IMR-90 (cell line): ENCODE results near the gene RUNDC3A.

Source experiments
- BHLHE40 ChIP-seq: fragments of 150-350 bp; IDR thresholded peaks from 2 replicates; pipeline ENCODE4 v1.6.1; 2016; ENCODE audit warnings: mild to moderate bottlenecking, low read depth, low read length
- FOS ChIP-seq: fragments of 150-350 bp; IDR thresholded peaks from 2 replicates; pipeline ENCODE4 v1.6.1; 2016; ENCODE audit warnings: low read depth, low read length
- MXI1 ChIP-seq: IDR thresholded peaks from 2 replicates; pipeline ENCODE4 v1.6.1; 2012; ENCODE audit warnings: low read depth, mild to moderate bottlenecking, low read length, moderate library complexity, borderline replicate concordance
- POLR2A ChIP-seq: IDR thresholded peaks from 2 replicates; pipeline ENCODE4 v1.6.1; 2012; ENCODE audit warnings: mild to moderate bottlenecking, low read depth, low read length
- RAD21 ChIP-seq: IDR thresholded peaks from 2 replicates; pipeline ENCODE4 v1.6.1; 2012; ENCODE audit warnings: low read length, improper control_type of control experiment
- RFX5 ChIP-seq: IDR thresholded peaks from 2 replicates; pipeline ENCODE4 v1.8.0; 2012; ENCODE audit warnings: low read depth, mild to moderate bottlenecking, low read length, moderate library complexity
- SMC3 ChIP-seq: fragments of 150-350 bp; IDR thresholded peaks from 2 replicates; pipeline ENCODE4 v1.6.1; 2016; ENCODE audit warnings: low read depth, mild to moderate bottlenecking, antibody characterized with exemption, low read length, moderate library complexity
- TF ChIP-seq, protein P1 (sequence below): fragments of 150-350 bp; IDR thresholded peaks from 2 replicates; pipeline ENCODE4 v1.6.1; 2016; ENCODE audit warnings: low read depth, mild to moderate bottlenecking, low read length, moderate library complexity, borderline replicate concordance
- TF ChIP-seq, protein P2 (sequence below): conservative IDR thresholded peaks from 2 replicates; pipeline ENCODE4 v1.5.1; 2012; ENCODE audit warnings: mild to moderate bottlenecking, low read depth, low read length, improper control_type of control experiment
- TF ChIP-seq, protein P3 (sequence below): fragments of 150-350 bp; IDR thresholded peaks from 2 replicates; pipeline ENCODE4 v1.6.1; 2017; ENCODE audit warnings: mild to moderate bottlenecking, antibody characterized with exemption, low read length, low read depth

DNA sequence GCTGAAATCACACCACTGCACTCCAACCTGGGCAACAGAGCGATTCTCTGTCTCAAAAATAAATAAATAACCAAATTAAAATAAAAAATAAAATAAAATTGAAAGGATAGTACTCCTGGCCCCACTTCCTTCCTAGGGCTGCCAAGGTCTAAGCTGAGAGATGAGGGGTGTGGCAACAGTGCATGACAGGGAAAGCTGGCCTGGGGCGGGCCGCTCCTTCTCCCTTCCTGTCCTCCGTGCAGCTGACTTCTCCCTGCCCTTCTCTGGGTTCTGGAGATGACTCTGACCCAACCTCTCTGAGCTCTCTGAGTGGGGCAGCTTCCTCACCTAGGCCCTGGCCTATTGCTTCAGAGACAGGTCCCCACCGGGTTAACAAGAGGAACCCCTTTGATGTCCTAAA, 25.0 kb downstream of the RUNDC3A start:
- TF ChIP-seq POLR2A, result no peak
- TF ChIP-seq, protein P1, sequence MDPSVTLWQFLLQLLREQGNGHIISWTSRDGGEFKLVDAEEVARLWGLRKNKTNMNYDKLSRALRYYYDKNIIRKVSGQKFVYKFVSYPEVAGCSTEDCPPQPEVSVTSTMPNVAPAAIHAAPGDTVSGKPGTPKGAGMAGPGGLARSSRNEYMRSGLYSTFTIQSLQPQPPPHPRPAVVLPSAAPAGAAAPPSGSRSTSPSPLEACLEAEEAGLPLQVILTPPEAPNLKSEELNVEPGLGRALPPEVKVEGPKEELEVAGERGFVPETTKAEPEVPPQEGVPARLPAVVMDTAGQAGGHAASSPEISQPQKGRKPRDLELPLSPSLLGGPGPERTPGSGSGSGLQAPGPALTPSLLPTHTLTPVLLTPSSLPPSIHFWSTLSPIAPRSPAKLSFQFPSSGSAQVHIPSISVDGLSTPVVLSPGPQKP, result no peak
- TF ChIP-seq, protein P2, sequence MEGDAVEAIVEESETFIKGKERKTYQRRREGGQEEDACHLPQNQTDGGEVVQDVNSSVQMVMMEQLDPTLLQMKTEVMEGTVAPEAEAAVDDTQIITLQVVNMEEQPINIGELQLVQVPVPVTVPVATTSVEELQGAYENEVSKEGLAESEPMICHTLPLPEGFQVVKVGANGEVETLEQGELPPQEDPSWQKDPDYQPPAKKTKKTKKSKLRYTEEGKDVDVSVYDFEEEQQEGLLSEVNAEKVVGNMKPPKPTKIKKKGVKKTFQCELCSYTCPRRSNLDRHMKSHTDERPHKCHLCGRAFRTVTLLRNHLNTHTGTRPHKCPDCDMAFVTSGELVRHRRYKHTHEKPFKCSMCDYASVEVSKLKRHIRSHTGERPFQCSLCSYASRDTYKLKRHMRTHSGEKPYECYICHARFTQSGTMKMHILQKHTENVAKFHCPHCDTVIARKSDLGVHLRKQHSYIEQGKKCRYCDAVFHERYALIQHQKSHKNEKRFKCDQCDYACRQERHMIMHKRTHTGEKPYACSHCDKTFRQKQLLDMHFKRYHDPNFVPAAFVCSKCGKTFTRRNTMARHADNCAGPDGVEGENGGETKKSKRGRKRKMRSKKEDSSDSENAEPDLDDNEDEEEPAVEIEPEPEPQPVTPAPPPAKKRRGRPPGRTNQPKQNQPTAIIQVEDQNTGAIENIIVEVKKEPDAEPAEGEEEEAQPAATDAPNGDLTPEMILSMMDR, result no peak
- no peak for TF ChIP-seq RAD21
- TF ChIP-seq MXI1, result no peak
- TF ChIP-seq SMC3, result no peak
- TF ChIP-seq BHLHE40, result no peak
- no peak for TF ChIP-seq FOS
- no peak for TF ChIP-seq RFX5
- TF ChIP-seq, protein P3, sequence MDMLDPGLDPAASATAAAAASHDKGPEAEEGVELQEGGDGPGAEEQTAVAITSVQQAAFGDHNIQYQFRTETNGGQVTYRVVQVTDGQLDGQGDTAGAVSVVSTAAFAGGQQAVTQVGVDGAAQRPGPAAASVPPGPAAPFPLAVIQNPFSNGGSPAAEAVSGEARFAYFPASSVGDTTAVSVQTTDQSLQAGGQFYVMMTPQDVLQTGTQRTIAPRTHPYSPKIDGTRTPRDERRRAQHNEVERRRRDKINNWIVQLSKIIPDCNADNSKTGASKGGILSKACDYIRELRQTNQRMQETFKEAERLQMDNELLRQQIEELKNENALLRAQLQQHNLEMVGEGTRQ, result no peak
